K562 (cell line): ENCODE results near the gene ZNF277. TPM values are rescaled to one million over a fixed set of nuclear protein-coding genes. Genes with fewer than 3 reads are reported as not detected.

Source experiments
- ATAC-seq: fragments of 200-7000 bp; cut with Tn5 transposase; 3 replicates; pipeline ENCODE4 v1.9.1; 2020; ENCODE audit warnings: moderate library complexity
- BruUV-seq: library from RNA; stranded (reverse); fragments of 400-500 nt; replicated peaks from 2 replicates; lab custom pipeline; 2021; lab: Mats Ljungman, UMichigan
- CTCF ChIA-PET: fragments of 300-600 bp; formaldehyde crosslinking; extraction: SDS; loops from one replicate; lab custom pipeline; 2021; ENCODE audit warnings: low intra/inter-chr PET ratio; lab: Yijun Ruan, JAX
- POLR2A ChIA-PET: fragments of 300-600, 350-650 bp; sonication (Branson Sonifier 250); formaldehyde crosslinking; extraction: SDS; loops from one replicate; lab custom pipeline; 2021; ENCODE audit warnings: antibody characterized with exemption, inconsistent platforms; lab: Yijun Ruan, JAX
- DNase-seq, 4 experiments: peaks; one replicate each; pipeline versions ENCODE4 v3.0.0 to v3.0.0-alpha.2; 2011 to 2018; ENCODE audit warnings: low spot score in 3 of 4, mixed read lengths in 3 of 4; ENCODE audit errors: extremely low read depth in 1 of 4
- FAIRE-seq: peaks from 2 replicates; lab custom pipeline; 2011; peaks lifted over from hg19 to GRCh38; lab: Jason Lieb, UNC
- H2AFZ ChIP-seq: 2 replicates; pipeline ENCODE4 v1.6.0; 2011; ENCODE audit warnings: low read depth, low read length, control low read depth, inconsistent platforms
- H3K27ac ChIP-seq: fragments of 200-600 bp; 3 replicates; pipeline ENCODE4 v1.8.0; 2011; ENCODE audit warnings: low read depth, mild to moderate bottlenecking, control low read depth, inconsistent platforms, low read length, moderate library complexity, mixed read lengths; ENCODE audit errors: extremely low read depth
- H3K27me3 ChIP-seq, 2 experiments: fragments of 300-600 bp in 1 of 2; 2 replicates in 1 of 2; 3 replicates in 1 of 2; pipeline versions ENCODE4 v1.6.0 to v1.8.0; 2011; ENCODE audit warnings: inconsistent platforms in 2 of 2, low read length in 2 of 2, mild to moderate bottlenecking in 1 of 2, mixed read lengths in 1 of 2, moderate library complexity in 1 of 2; ENCODE audit not compliant: control insufficient read depth in 2 of 2, insufficient read depth in 2 of 2
- H3K36me3 ChIP-seq: fragments of 300-600 bp; 3 replicates; pipeline ENCODE4 v1.8.0; 2011; ENCODE audit warnings: mild to moderate bottlenecking, low read length, inconsistent platforms; ENCODE audit not compliant: control insufficient read depth, insufficient read depth
- H3K4me1 ChIP-seq, 2 experiments: fragments of 200-600 bp in 1 of 2; replicated peaks in 1 of 2; 2 replicates in 1 of 2; 3 replicates in 1 of 2; pipeline versions ENCODE4 v1.5.1 to v1.8.0; 2011; ENCODE audit warnings: inconsistent platforms in 2 of 2, low read length in 2 of 2, mild to moderate bottlenecking in 1 of 2, mixed read lengths in 1 of 2, moderate library complexity in 1 of 2; ENCODE audit not compliant: control insufficient read depth in 2 of 2, insufficient read depth in 2 of 2
- H3K4me2 ChIP-seq: 2 replicates; pipeline ENCODE4 v1.6.1; 2011; ENCODE audit warnings: low read length, control low read depth, inconsistent platforms, mixed read lengths; ENCODE audit not compliant: insufficient read depth
- H3K4me3 ChIP-seq: fragments of 200-600 bp; sonication (generic), shearing (Covaris generic); 2 replicates; pipeline ENCODE4 v1.5.1; 2016; ENCODE audit warnings: control low read depth, inconsistent platforms
- H3K79me2 ChIP-seq: fragments of 200-600 bp; 3 replicates; pipeline ENCODE4 v1.8.0; 2011; ENCODE audit warnings: low read length, inconsistent platforms; ENCODE audit not compliant: control insufficient read depth, insufficient read depth
- H3K9ac ChIP-seq, 2 experiments: 2 replicates each; pipeline versions ENCODE4 v1.6.0 to v1.6.1; 2011; ENCODE audit warnings: low read depth in 2 of 2, low read length in 2 of 2, control low read depth in 1 of 2, inconsistent platforms in 1 of 2, mild to moderate bottlenecking in 1 of 2, mixed read lengths in 1 of 2; ENCODE audit not compliant: insufficient read depth in 1 of 2
- H3K9me1 ChIP-seq: one replicate; pipeline ENCODE4 v1.6.0; 2011; ENCODE audit warnings: inconsistent platforms, mild to moderate bottlenecking, low read length, moderate library complexity; ENCODE audit not compliant: control insufficient read depth, insufficient read depth
- H3K9me3 ChIP-seq: replicated peaks from 2 replicates; pipeline ENCODE4 v1.5.1; 2011; ENCODE audit warnings: low read depth, low read length, inconsistent platforms; ENCODE audit not compliant: control insufficient read depth, insufficient read depth
- H4K20me1 ChIP-seq: replicated peaks from 2 replicates; pipeline ENCODE4 v1.6.1; 2011; ENCODE audit warnings: low read length, inconsistent platforms, mixed read lengths; ENCODE audit not compliant: control insufficient read depth, insufficient read depth
- ZNF277 ChIP-seq: fragments of 250-450 bp; sonication (Bioruptor Pico); IDR thresholded peaks from 2 replicates; pipeline ENCODE4 v1.8.0; 2022; ENCODE audit warnings: inconsistent platforms, mild to moderate bottlenecking, moderate library complexity, borderline replicate concordance
- ZNF408 ChIP-seq: fragments of 250-450 bp; sonication (Bioruptor Pico); IDR thresholded peaks from 2 replicates; pipeline ENCODE4 v1.4.0; 2020; ENCODE audit warnings: low read depth, mild to moderate bottlenecking, moderate library complexity
- WGBS: fragments of 100-300 bp; shearing (Covaris generic); methylation state at CpG from one replicate; pipeline ENCODE4 v1.1.6; 2016; ENCODE audit warnings: low coverage, mixed read lengths; ENCODE audit not compliant: insufficient coverage; ENCODE audit errors: missing lambda C conversion rate; 5-methylcytosine and 5-hydroxymethylcytosine counted together
- in situ Hi-C: fragments of 300-500 bp; cut with MboI; formaldehyde crosslinking; loops from 4 replicates; pipeline ENCODE4 v1.15.0; 2018; ENCODE audit warnings: inconsistent platforms, mixed read lengths
- intact Hi-C: fragments of 100-400 bp; cut with micrococcal nuclease; formaldehyde crosslinking; loops from 2 replicates; pipeline ENCODE4 v1.14.2; 2022
- polyA plus RNA-seq, 8 experiments: library from polyadenylated mRNA; depleted of rRNA in 4 of 8; stranded (reverse) in 5 of 8; unstranded in 3 of 8; fragments of >200 nt; fragmentation: Nextera tagmentation in 2 of 8; fragmentation: Illumina TruSeq in 1 of 8; extraction: Ambion mirVana in 2 of 8; extraction: Trizol in 1 of 8; gene quantifications; 2 replicates each; pipeline versions ENCODE4 v1.2.1 to v1.2.3, GENCODE V29; 2011 to 2014; ENCODE audit warnings: inconsistent platforms in 1 of 8, missing spikeins in 1 of 8
- total RNA-seq, 7 experiments: library from RNA; depleted of rRNA in 6 of 7; stranded (reverse); fragments of >200 nt in 6 of 7; fragmentation: Illumina TruSeq in 2 of 7; extraction: Trizol in 2 of 7; gene quantifications; 2 replicates each; pipeline versions ENCODE4 v1.2.1 to v1.2.3, GENCODE V29; 2011 to 2021; ENCODE audit warnings: low replicate concordance in 1 of 7

Gene ZNF277
- total and polyA plus RNA-seq, 9 of the 15 experiments (the other 6 are each of a cell fraction or from before 2014, with no cell fraction given), result 18.8 to 33.5 (median 27.7) TPM

GRCh38 chr7:112159351-112159750 is 47.1 kb upstream of the ZNF277 start:
- no peak overlapping the region for H3K4me3 ChIP-seq

More at GRCh38 chr7:112159351-112159750, 47.1 kb upstream of the ZNF277 start:
- no peak for ATAC-seq
- POLR2A ChIA-PET, result no interaction called here
- H3K9ac ChIP-seq, result no peak overlapping the region
- no peaks in the 10 kb centered on the region for H3K79me2 ChIP-seq
- BruUV-seq, result no TSS peak
- no peaks in the 10 kb centered on the region for H3K9me3 ChIP-seq
- H3K27me3 ChIP-seq, result peaks cover 0 to 5% of the 10 kb centered on the region in 2 experiments; a peak in 1 of 5 replicates
- no peak overlapping the region for H2AFZ ChIP-seq
- no peak for DNase-seq
- no peak for FAIRE-seq
- no peaks in the 10 kb centered on the region for H3K4me1 ChIP-seq
- no peaks in the 10 kb centered on the region for H3K9me1 ChIP-seq
- in situ Hi-C loops, result no loop called here
- CTCF ChIA-PET, result no interaction called here
- TF ChIP-seq ZNF408 (no peak), ZNF277 (CRISPR knock-in tag) (peak; percentile 82)
- no peaks in the 10 kb centered on the region for H4K20me1 ChIP-seq
- intact Hi-C loops, result no loop called here
- H3K27ac ChIP-seq, result no peak overlapping the region
- no peak overlapping the region for H3K4me2 ChIP-seq
- H3K36me3 ChIP-seq, result no peaks in the 10 kb centered on the region
- under 1% methylated on average over 8 of the region's 8 CpGs for WGBS
